Activated CD4-positive, alpha-beta T cell treated with anti-CD3 and anti-CD28 coated beads, Interleukin-2, amount 10 ng/mL, durations not matched to agents 24 days and 14 days (primary cell): ENCODE data around the gene ADK. TPM values are rescaled to one million over a fixed set of nuclear protein-coding genes. Genes with fewer than 3 reads are reported as not detected.

ENCODE experiments used
- DNase-seq: peaks from one replicate; pipeline ENCODE4 v3.0.0; 2022
- H3K27ac Mint-ChIP-seq: one replicate; pipeline ENCODE4 v1.8.0; 2022; ENCODE audit warnings: mild to moderate bottlenecking, mixed read lengths
- H3K27me3 Mint-ChIP-seq: one replicate; pipeline ENCODE4 v1.8.0; 2022; ENCODE audit warnings: mixed read lengths
- H3K36me3 Mint-ChIP-seq: one replicate; pipeline ENCODE4 v1.8.0; 2022; ENCODE audit warnings: low read depth, mild to moderate bottlenecking, mixed read lengths
- H3K4me1 Mint-ChIP-seq: one replicate; pipeline ENCODE4 v1.8.0; 2021; ENCODE audit warnings: mixed read lengths
- H3K4me3 Mint-ChIP-seq: one replicate; pipeline ENCODE4 v1.8.0; 2022; ENCODE audit warnings: mild to moderate bottlenecking, moderate library complexity, mixed read lengths
- H3K9me3 Mint-ChIP-seq: one replicate; pipeline ENCODE4 v1.8.0; 2021; ENCODE audit warnings: mixed read lengths
- intact Hi-C: fragments of 100-400 bp; cut with micrococcal nuclease; formaldehyde crosslinking; loops from one replicate; pipeline ENCODE4 v1.15.1; 2023
- total RNA-seq: library from RNA; stranded (reverse); gene quantifications from 2 replicates; pipeline ENCODE4 v1.2.3, GENCODE V29; 2022

Gene ADK
- total RNA-seq, 1 donor from 2014 or later = 54.8 TPM

GRCh38 chr10:74705358-74705980, 554.4 kb downstream of the ADK start:
- DNase-seq = no peak
- Mint-ChIP-seq H3K36me3 (peaks cover 10% of the 10 kb centered on the region), H3K9me3 (peaks cover 5% of the 10 kb centered on the region), H3K4me3 (no peak overlapping the region), H3K27me3 (no peaks in the 10 kb centered on the region), H3K27ac (no peak overlapping the region), H3K4me1 (no peaks in the 10 kb centered on the region)
- intact Hi-C loops = no loop called here

- peaks cover 9% of the 10 kb centered on the region for H3K9me3 Mint-ChIP-seq
Measured at GRCh38 chr10:74706966-74707365, 555.9 kb downstream of the ADK start.

GRCh38 chr10:74708246-74708645, 557.2 kb downstream of the ADK start:
- Mint-ChIP-seq H3K27me3 (no peaks in the 10 kb centered on the region), H3K27ac (no peak overlapping the region), H3K36me3 (peaks cover 8% of the 10 kb centered on the region), H3K4me1 (no peaks in the 10 kb centered on the region), H3K4me3 (no peak overlapping the region), H3K9me3 (peaks cover 9% of the 10 kb centered on the region)
- intact Hi-C loops = no loop called here
- DNase-seq = no peak

More at GRCh38 chr10:74706966-74707365, 555.9 kb downstream of the ADK start:
- no peaks in the 10 kb centered on the region for H3K4me1 Mint-ChIP-seq
- no peak overlapping the region for H3K4me3 Mint-ChIP-seq
- H3K36me3 Mint-ChIP-seq = peaks cover 10% of the 10 kb centered on the region
- intact Hi-C loops = no loop called here
- DNase-seq = no peak
- no peaks in the 10 kb centered on the region for H3K27me3 Mint-ChIP-seq
- no peak overlapping the region for H3K27ac Mint-ChIP-seq

- no peak for DNase-seq
- H3K4me3 Mint-ChIP-seq = no peak overlapping the region
- no peaks in the 10 kb centered on the region for H3K4me1 Mint-ChIP-seq
- peaks cover 26% of the 10 kb centered on the region for H3K9me3 Mint-ChIP-seq
- peaks cover 22% of the 10 kb centered on the region for H3K36me3 Mint-ChIP-seq
- no peak overlapping the region for H3K27ac Mint-ChIP-seq
- intact Hi-C loops = no loop called here
- no peaks in the 10 kb centered on the region for H3K27me3 Mint-ChIP-seq
Measured at GRCh38 chr10:74718208-74718607, 567.2 kb downstream of the ADK start.

GRCh38 chr10:74728225-74728624, 577.2 kb downstream of the ADK start:
- peaks cover 14% of the 10 kb centered on the region for H3K9me3 Mint-ChIP-seq
- no peaks in the 10 kb centered on the region for H3K36me3 Mint-ChIP-seq
- H3K27me3 Mint-ChIP-seq = no peaks in the 10 kb centered on the region
- H3K4me3 Mint-ChIP-seq = no peak overlapping the region
- no peak overlapping the region for H3K27ac Mint-ChIP-seq
- DNase-seq = peak; percentile 52
- intact Hi-C loops = no loop called here
- H3K4me1 Mint-ChIP-seq = no peaks in the 10 kb centered on the region

- intact Hi-C loops = no loop called here
- DNase-seq = no peak
- Mint-ChIP-seq H3K4me1 (no peaks in the 10 kb centered on the region), H3K36me3 (no peaks in the 10 kb centered on the region), H3K4me3 (no peak overlapping the region), H3K9me3 (peaks cover 15% of the 10 kb centered on the region), H3K27ac (no peak overlapping the region), H3K27me3 (no peaks in the 10 kb centered on the region)
Measured at GRCh38 chr10:74730246-74730645, 579.2 kb downstream of the ADK start.

- no peaks in the 10 kb centered on the region for H3K36me3 Mint-ChIP-seq
- no peak for DNase-seq
- H3K4me1 Mint-ChIP-seq = peaks cover 6% of the 10 kb centered on the region
- intact Hi-C loops = no loop called here
- peaks cover 15% of the 10 kb centered on the region for H3K9me3 Mint-ChIP-seq
- no peak overlapping the region for H3K4me3 Mint-ChIP-seq
- H3K27me3 Mint-ChIP-seq = no peaks in the 10 kb centered on the region
- H3K27ac Mint-ChIP-seq = no peak overlapping the region
Measured at GRCh38 chr10:74733612-74734011, 582.6 kb downstream of the ADK start.

- Mint-ChIP-seq H3K9me3 (peaks cover 12% of the 10 kb centered on the region), H3K36me3 (no peaks in the 10 kb centered on the region), H3K4me1 (peaks cover 16% of the 10 kb centered on the region), H3K4me3 (no peak overlapping the region), H3K27me3 (no peaks in the 10 kb centered on the region), H3K27ac (no peak overlapping the region)
- no peak for DNase-seq
- intact Hi-C loops = no loop called here
Measured at GRCh38 chr10:74736029-74736428, 585.0 kb downstream of the ADK start.

GRCh38 chr10:74738052-74738451, 587.0 kb downstream of the ADK start:
- intact Hi-C loops = no loop called here
- H3K9me3 Mint-ChIP-seq = peaks cover 8% of the 10 kb centered on the region
- peaks cover 16% of the 10 kb centered on the region for H3K4me1 Mint-ChIP-seq
- H3K36me3 Mint-ChIP-seq = no peaks in the 10 kb centered on the region
- no peak overlapping the region for H3K4me3 Mint-ChIP-seq
- H3K27ac Mint-ChIP-seq = no peak overlapping the region
- DNase-seq = no peak
- H3K27me3 Mint-ChIP-seq = no peaks in the 10 kb centered on the region

GRCh38 chr10:74738542-74738941, 587.5 kb downstream of the ADK start:
- H3K9me3 Mint-ChIP-seq = peaks cover 8% of the 10 kb centered on the region
- intact Hi-C loops = no loop called here
- no peak for DNase-seq
- no peaks in the 10 kb centered on the region for H3K36me3 Mint-ChIP-seq
- H3K27me3 Mint-ChIP-seq = no peaks in the 10 kb centered on the region
- H3K27ac Mint-ChIP-seq = no peak overlapping the region
- H3K4me3 Mint-ChIP-seq = no peak overlapping the region
- H3K4me1 Mint-ChIP-seq = peaks cover 18% of the 10 kb centered on the region

- H3K4me1 Mint-ChIP-seq = peaks cover 18% of the 10 kb centered on the region
- H3K27ac Mint-ChIP-seq = peak overlapping the region; percentile 73
- H3K4me3 Mint-ChIP-seq = peak overlapping the region; percentile 44
- H3K36me3 Mint-ChIP-seq = no peaks in the 10 kb centered on the region
- no peaks in the 10 kb centered on the region for H3K27me3 Mint-ChIP-seq
- peaks cover 3% of the 10 kb centered on the region for H3K9me3 Mint-ChIP-seq
- peak; percentile 79 for DNase-seq
- intact Hi-C loops = no loop called here
Measured at GRCh38 chr10:74738985-74739567, 588.1 kb downstream of the ADK start.

- no peak overlapping the region for H3K27ac Mint-ChIP-seq
- H3K4me1 Mint-ChIP-seq = peaks cover 14% of the 10 kb centered on the region
- H3K36me3 Mint-ChIP-seq = no peaks in the 10 kb centered on the region
- DNase-seq = no peak
- intact Hi-C loops = no loop called here
- no peaks in the 10 kb centered on the region for H3K9me3 Mint-ChIP-seq
- H3K4me3 Mint-ChIP-seq = no peak overlapping the region
- H3K27me3 Mint-ChIP-seq = no peaks in the 10 kb centered on the region
Measured at GRCh38 chr10:74743401-74743800, 592.4 kb downstream of the ADK start.

- intact Hi-C loops = no loop called here
- Mint-ChIP-seq H3K4me1 (peaks cover 2% of the 10 kb centered on the region), H3K27ac (no peak overlapping the region), H3K4me3 (no peak overlapping the region), H3K36me3 (no peaks in the 10 kb centered on the region), H3K27me3 (no peaks in the 10 kb centered on the region), H3K9me3 (no peaks in the 10 kb centered on the region)
- DNase-seq = no peak
Measured at GRCh38 chr10:74745449-74745848, 594.4 kb downstream of the ADK start.

- Mint-ChIP-seq H3K27ac (no peak overlapping the region), H3K9me3 (no peaks in the 10 kb centered on the region), H3K36me3 (no peaks in the 10 kb centered on the region), H3K4me1 (peaks cover 4% of the 10 kb centered on the region), H3K27me3 (no peaks in the 10 kb centered on the region), H3K4me3 (no peak overlapping the region)
- intact Hi-C loops = no loop called here
- DNase-seq = no peak
Measured at GRCh38 chr10:74746813-74747212, 595.8 kb downstream of the ADK start.
